ENCODE measurements around the gene CCSER2. TPM values are rescaled to one million over a fixed set of nuclear protein-coding genes. Genes with fewer than 3 reads are reported as not detected.

The CCSER2 gene
- polyA plus RNA-seq, 3 donors: 7.4 to 23.3 (median 14.3) TPM

DNA sequence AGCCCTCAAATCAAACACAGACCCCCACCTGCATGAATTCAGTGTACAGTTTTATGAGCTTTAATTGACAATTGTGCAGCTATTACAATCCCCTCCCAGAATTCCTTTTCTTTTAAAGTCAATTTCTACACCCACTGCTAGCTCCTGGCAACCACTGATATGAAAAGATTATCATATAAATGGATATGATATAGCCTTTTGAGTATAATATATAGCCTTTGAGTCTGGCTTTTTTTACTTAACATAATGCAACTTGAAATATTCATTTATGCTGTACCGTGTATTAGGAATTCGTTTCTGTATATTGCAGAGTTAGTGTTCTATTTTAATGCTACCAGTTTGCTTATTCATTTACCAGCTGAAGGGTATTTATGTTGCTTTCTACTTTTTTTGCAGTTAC lies 127.7 kb downstream of the CCSER2 start:
- no peak overlapping the region for H3K4me3 Mint-ChIP-seq
- peaks cover 7 to 20% (median 10%) of the 10 kb centered on the region in 7 donors for H3K9me3 Mint-ChIP-seq
- no peaks in the 10 kb centered on the region for H3K4me1 Mint-ChIP-seq
- no CpG with 5 or more reads among the region's 2 CpGs for WGBS (ENCODE audit: insufficient coverage)
- H2AFZ ChIP-seq (ENCODE audit: insufficient read depth, low read depth, low read length, poor library complexity, severe bottlenecking): no peak overlapping the region
- peaks cover 22 to 34% of the 10 kb centered on the region in 2 donors for H3K36me3 Mint-ChIP-seq
- H3K27me3 Mint-ChIP-seq (ENCODE audit: low read depth in 3 of 3): no peaks in the 10 kb centered on the region
- no peaks in the 10 kb centered on the region for H4K20me1 ChIP-seq (ENCODE audit: insufficient read depth, low read length)
- no peaks in the 10 kb centered on the region for H3K27me3 ChIP-seq (ENCODE audit: control insufficient read depth in 2 of 2, insufficient read depth in 2 of 2, low read length in 2 of 2)
- no peaks in the 10 kb centered on the region for H3K79me2 ChIP-seq (ENCODE audit: insufficient read depth, low read length)
- no peak for DNase-seq
- H3K9me3 ChIP-seq (replicated peaks in 1 of 2; ENCODE audit: control insufficient read depth in 1 of 2, insufficient read depth in 1 of 2, low read length in 2 of 2): peaks cover 9 to 10% of the 10 kb centered on the region in 2 donors
- H3K4me1 ChIP-seq (ENCODE audit: control insufficient read depth in 1 of 2, insufficient read depth in 2 of 2, low read length in 2 of 2): no peaks in the 10 kb centered on the region
- H3K9ac ChIP-seq (ENCODE audit: insufficient read depth, low read length, poor library complexity, severe bottlenecking): no peak overlapping the region
- TF ChIP-seq, protein P1, sequence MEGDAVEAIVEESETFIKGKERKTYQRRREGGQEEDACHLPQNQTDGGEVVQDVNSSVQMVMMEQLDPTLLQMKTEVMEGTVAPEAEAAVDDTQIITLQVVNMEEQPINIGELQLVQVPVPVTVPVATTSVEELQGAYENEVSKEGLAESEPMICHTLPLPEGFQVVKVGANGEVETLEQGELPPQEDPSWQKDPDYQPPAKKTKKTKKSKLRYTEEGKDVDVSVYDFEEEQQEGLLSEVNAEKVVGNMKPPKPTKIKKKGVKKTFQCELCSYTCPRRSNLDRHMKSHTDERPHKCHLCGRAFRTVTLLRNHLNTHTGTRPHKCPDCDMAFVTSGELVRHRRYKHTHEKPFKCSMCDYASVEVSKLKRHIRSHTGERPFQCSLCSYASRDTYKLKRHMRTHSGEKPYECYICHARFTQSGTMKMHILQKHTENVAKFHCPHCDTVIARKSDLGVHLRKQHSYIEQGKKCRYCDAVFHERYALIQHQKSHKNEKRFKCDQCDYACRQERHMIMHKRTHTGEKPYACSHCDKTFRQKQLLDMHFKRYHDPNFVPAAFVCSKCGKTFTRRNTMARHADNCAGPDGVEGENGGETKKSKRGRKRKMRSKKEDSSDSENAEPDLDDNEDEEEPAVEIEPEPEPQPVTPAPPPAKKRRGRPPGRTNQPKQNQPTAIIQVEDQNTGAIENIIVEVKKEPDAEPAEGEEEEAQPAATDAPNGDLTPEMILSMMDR (IDR thresholded peaks at IDR 0.05): no peak
- H3K4me2 ChIP-seq (replicated peaks; ENCODE audit: extremely low read depth, low read length, poor library complexity, severe bottlenecking): no peak overlapping the region
- intact Hi-C loops (cut with micrococcal nuclease): no loop called here
- H3K27ac ChIP-seq (ENCODE audit: low read depth in 1 of 2, low read length in 2 of 2): no peak overlapping the region
- H3K27ac Mint-ChIP-seq: no peak overlapping the region
- no peak overlapping the region for H3K4me3 ChIP-seq (replicated peaks in 1 of 3; ENCODE audit: low read depth in 2 of 3, low read length in 3 of 3)
- no peaks in the 10 kb centered on the region for H3K36me3 ChIP-seq (replicated peaks in 1 of 2; ENCODE audit: control insufficient read depth in 1 of 2, insufficient read depth in 2 of 2, low read length in 2 of 2)

DNA sequence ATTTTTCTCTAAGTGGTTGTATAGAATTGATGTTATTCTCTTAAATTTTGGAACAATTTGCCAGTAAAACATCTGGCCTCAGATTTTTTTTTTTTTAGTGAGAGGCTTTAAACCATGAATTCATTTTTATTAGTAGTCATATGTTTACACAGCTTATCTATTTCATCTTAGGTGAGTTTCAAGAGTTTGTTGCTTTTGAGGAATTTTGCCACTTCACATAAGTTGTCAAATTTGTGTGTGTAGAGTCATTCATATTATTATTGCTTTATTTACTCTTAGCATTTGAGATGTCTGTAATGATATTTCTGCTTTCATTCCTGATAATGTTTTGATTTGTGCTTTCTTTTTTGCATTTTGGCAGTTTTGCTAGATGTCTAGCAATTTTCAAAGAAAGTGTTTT lies 132.1 kb downstream of the CCSER2 start:
- Histone ChIP-seq H3K4me2 (replicated peaks; ENCODE audit: extremely low read depth, low read length, poor library complexity, severe bottlenecking) (no peak overlapping the region), H3K4me1 (ENCODE audit: control insufficient read depth in 1 of 2, insufficient read depth in 2 of 2, low read length in 2 of 2) (no peaks in the 10 kb centered on the region), H3K79me2 (ENCODE audit: insufficient read depth, low read length) (no peaks in the 10 kb centered on the region), H3K9ac (ENCODE audit: insufficient read depth, low read length, poor library complexity, severe bottlenecking) (no peak overlapping the region), H3K27ac (ENCODE audit: low read depth in 1 of 2, low read length in 2 of 2) (no peak overlapping the region), H4K20me1 (ENCODE audit: insufficient read depth, low read length) (no peaks in the 10 kb centered on the region), H3K9me3 (replicated peaks in 1 of 2; ENCODE audit: control insufficient read depth in 1 of 2, insufficient read depth in 1 of 2, low read length in 2 of 2) (peaks cover 9 to 10% of the 10 kb centered on the region in 2 donors), H2AFZ (ENCODE audit: insufficient read depth, low read depth, low read length, poor library complexity, severe bottlenecking) (no peak overlapping the region), H3K27me3 (ENCODE audit: control insufficient read depth in 2 of 2, insufficient read depth in 2 of 2, low read length in 2 of 2) (no peaks in the 10 kb centered on the region), H3K36me3 (replicated peaks in 1 of 2; ENCODE audit: control insufficient read depth in 1 of 2, insufficient read depth in 2 of 2, low read length in 2 of 2) (peaks cover 0 to 6% of the 10 kb centered on the region in 2 donors), H3K4me3 (replicated peaks in 1 of 3; ENCODE audit: low read depth in 2 of 3, low read length in 3 of 3) (no peak overlapping the region)
- H3K36me3 Mint-ChIP-seq: peaks cover 19 to 37% of the 10 kb centered on the region in 2 donors
- intact Hi-C loops (cut with micrococcal nuclease): no loop called here
- no peaks in the 10 kb centered on the region for H3K27me3 Mint-ChIP-seq (ENCODE audit: low read depth in 3 of 3)
- H3K27ac Mint-ChIP-seq: no peak overlapping the region
- TF ChIP-seq, protein P1 (IDR thresholded peaks at IDR 0.05): no peak
- H3K4me3 Mint-ChIP-seq: no peak overlapping the region
- DNase-seq: no peak
- peaks cover 4% of the 10 kb centered on the region for H3K4me1 Mint-ChIP-seq
- peaks cover 6 to 18% (median 13%) of the 10 kb centered on the region in 7 donors for H3K9me3 Mint-ChIP-seq

Measured in CD14-positive monocyte (primary cell).